HepG2 (cell line): Measurements from ENCODE around the gene DSN1. TPM values are rescaled to one million over a fixed set of nuclear protein-coding genes. Genes with fewer than 3 reads are reported as not detected.
A peak's percentile ranks its signal among the peaks of the same experiment; 100 is the strongest.

Experiments used
- FOXO1 ChIP-seq: sonication (generic); formaldehyde crosslinking; IDR thresholded peaks from 2 replicates; pipeline ENCODE4 v1.4.0; 2020; ENCODE audit warnings: missing genetic modification reagents
- KMT2B ChIP-seq: IDR thresholded peaks from 2 replicates; pipeline ENCODE4 v1.6.1; 2016; ENCODE audit warnings: missing genetic modification reagents, missing compliant biosample characterization
- MAZ ChIP-seq, 2 experiments: sonication (generic) in 1 of 2; formaldehyde crosslinking in 1 of 2; IDR thresholded peaks; 2 replicates each; pipeline versions ENCODE4 v1.5.0 to v1.6.1; 2012 to 2020; ENCODE audit warnings: low read depth in 2 of 2, mild to moderate bottlenecking in 2 of 2, borderline replicate concordance in 1 of 2, improper control_type of control experiment in 1 of 2, low read length in 1 of 2, missing genetic modification reagents in 1 of 2, moderate library complexity in 1 of 2
- NFIB ChIP-seq: sonication (generic); formaldehyde crosslinking; IDR thresholded peaks from 2 replicates; pipeline ENCODE4 v1.9.0; 2021; ENCODE audit warnings: missing genetic modification reagents, mild to moderate bottlenecking, borderline replicate concordance
- RAD51 ChIP-seq: fragments of 450-650 bp; IDR thresholded peaks from 2 replicates; pipeline ENCODE4 v1.6.1; 2016; ENCODE audit warnings: borderline replicate concordance
- ZBTB38 ChIP-seq: sonication (generic); formaldehyde crosslinking; IDR thresholded peaks from 2 replicates; pipeline ENCODE4 v1.5.1; 2020; ENCODE audit warnings: mild to moderate bottlenecking, missing genetic modification reagents
- ZNF678 ChIP-seq: sonication (generic); formaldehyde crosslinking; IDR thresholded peaks from 2 replicates; pipeline ENCODE4 v1.4.0; 2020; ENCODE audit warnings: mild to moderate bottlenecking, missing genetic modification reagents
- ZNF761 ChIP-seq: sonication (generic); formaldehyde crosslinking; conservative IDR thresholded peaks from 2 replicates; pipeline ENCODE4 v1.4.0; 2020; ENCODE audit warnings: mild to moderate bottlenecking, missing genetic modification reagents
- polyA plus RNA-seq, 8 experiments: library from polyadenylated mRNA; depleted of rRNA in 3 of 8; stranded (reverse) in 7 of 8; unstranded in 1 of 8; fragments of >200 nt; fragmentation: Illumina TruSeq in 4 of 8; extraction: Trizol in 4 of 8; gene quantifications; 2 replicates each; pipeline versions ENCODE4 v1.2.1 to v1.2.3, GENCODE V29; 2011 to 2016; ENCODE audit warnings: low read depth in 4 of 8, missing spikeins in 1 of 8, mixed read lengths in 1 of 8; ENCODE audit not compliant: insufficient read depth in 1 of 8
- total RNA-seq, 5 experiments: library from RNA; depleted of rRNA; stranded (reverse); fragments of >200 nt; fragmentation: Illumina TruSeq; extraction: Trizol; gene quantifications; 2 replicates each; pipeline ENCODE4 v1.2.3, GENCODE V29; 2016; ENCODE audit warnings: low read depth in 1 of 5
- TF ChIP-seq, protein P1 (sequence below): sonication (generic); formaldehyde crosslinking; IDR thresholded peaks from 2 replicates; pipeline ENCODE4 v1.5.1; 2020; ENCODE audit warnings: missing genetic modification reagents, mild to moderate bottlenecking, borderline replicate concordance
- TF ChIP-seq, protein P2 (sequence below): sonication (generic); formaldehyde crosslinking; IDR thresholded peaks from 2 replicates; pipeline ENCODE4 v1.4.0; 2020; ENCODE audit warnings: missing genetic modification reagents
- TF ChIP-seq, protein P3 (sequence below): sonication (generic); formaldehyde crosslinking; IDR thresholded peaks from 2 replicates; pipeline ENCODE4 v1.5.0; 2020; ENCODE audit warnings: missing genetic modification reagents
- TF ChIP-seq, protein P4 (sequence below): sonication (generic); formaldehyde crosslinking; IDR thresholded peaks from 2 replicates; pipeline ENCODE4 v1.9.0; 2021; ENCODE audit warnings: mild to moderate bottlenecking, missing genetic modification reagents
- TF ChIP-seq, protein P5 (sequence below): sonication (generic); formaldehyde crosslinking; conservative IDR thresholded peaks from 2 replicates; pipeline ENCODE4 v1.8.1; 2023; ENCODE audit warnings: missing genetic modification reagents
- TF ChIP-seq, protein P6 (sequence below): sonication (generic); formaldehyde crosslinking; IDR thresholded peaks from 2 replicates; pipeline ENCODE4 v1.8.0; 2022; ENCODE audit warnings: mild to moderate bottlenecking, missing genetic modification reagents, moderate library complexity

DSN1 gene
- total and polyA plus RNA-seq, 2 of the 13 experiments (the other 11 are each of a cell fraction or from before 2014, with no cell fraction given): 18.7 to 53.7 TPM

DNA sequence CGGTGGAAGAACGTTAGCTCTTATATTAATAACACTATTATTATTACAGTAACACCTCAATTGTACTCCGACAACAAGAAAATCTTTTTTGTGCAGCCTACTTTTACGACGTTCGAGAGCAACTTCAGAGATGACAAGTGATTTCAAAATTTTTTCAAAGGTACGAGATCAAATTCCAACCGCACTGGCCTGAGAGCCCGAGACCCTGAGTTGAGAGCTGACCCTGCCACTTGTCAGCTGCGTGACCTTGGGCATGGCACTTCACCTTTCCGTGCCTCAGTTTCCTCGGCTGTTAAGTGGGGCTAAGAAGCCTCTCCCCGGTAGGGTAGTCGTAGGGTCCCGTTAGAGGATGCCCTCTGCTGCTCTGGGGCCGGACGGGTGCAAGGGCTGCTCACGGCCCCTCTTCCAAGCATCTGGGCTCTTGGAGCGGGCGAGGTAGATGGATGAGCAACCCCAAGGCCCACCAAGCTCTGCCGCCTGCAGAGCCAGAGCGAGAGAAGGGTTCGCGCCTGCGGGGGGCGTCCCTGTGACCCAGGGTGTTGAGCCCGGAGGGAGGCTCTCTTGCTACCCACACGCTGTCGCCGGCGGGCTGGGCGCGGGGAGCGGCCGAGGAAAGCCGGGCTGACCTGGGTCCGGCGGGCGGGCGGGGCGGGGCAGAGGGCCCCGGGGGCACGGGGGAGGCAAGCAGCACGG lies 28.2 kb downstream of the DSN1 start (continued):
- TF ChIP-seq, protein P1, sequence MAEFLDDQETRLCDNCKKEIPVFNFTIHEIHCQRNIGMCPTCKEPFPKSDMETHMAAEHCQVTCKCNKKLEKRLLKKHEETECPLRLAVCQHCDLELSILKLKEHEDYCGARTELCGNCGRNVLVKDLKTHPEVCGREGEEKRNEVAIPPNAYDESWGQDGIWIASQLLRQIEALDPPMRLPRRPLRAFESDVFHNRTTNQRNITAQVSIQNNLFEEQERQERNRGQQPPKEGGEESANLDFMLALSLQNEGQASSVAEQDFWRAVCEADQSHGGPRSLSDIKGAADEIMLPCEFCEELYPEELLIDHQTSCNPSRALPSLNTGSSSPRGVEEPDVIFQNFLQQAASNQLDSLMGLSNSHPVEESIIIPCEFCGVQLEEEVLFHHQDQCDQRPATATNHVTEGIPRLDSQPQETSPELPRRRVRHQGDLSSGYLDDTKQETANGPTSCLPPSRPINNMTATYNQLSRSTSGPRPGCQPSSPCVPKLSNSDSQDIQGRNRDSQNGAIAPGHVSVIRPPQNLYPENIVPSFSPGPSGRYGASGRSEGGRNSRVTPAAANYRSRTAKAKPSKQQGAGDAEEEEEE (CRISPR knock-in tag): no peak
- TF ChIP-seq, protein P2, sequence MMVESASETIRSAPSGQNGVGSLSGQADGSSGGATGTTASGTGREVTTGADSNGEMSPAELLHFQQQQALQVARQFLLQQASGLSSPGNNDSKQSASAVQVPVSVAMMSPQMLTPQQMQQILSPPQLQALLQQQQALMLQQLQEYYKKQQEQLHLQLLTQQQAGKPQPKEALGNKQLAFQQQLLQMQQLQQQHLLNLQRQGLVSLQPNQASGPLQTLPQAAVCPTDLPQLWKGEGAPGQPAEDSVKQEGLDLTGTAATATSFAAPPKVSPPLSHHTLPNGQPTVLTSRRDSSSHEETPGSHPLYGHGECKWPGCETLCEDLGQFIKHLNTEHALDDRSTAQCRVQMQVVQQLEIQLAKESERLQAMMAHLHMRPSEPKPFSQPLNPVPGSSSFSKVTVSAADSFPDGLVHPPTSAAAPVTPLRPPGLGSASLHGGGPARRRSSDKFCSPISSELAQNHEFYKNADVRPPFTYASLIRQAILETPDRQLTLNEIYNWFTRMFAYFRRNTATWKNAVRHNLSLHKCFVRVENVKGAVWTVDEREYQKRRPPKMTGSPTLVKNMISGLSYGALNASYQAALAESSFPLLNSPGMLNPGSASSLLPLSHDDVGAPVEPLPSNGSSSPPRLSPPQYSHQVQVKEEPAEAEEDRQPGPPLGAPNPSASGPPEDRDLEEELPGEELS (CRISPR knock-in tag): no peak; the same call in 1 of the 2 replicates
- TF ChIP-seq ZNF678 (CRISPR knock-in tag) (no peak; the same call in 1 of the 2 replicates), FOXO1 (no peak), KMT2B (CRISPR knock-in tag) (no peak; the same call in 1 of the 2 replicates), ZBTB38 (peak; percentile 47; the same call in 1 of the 2 replicates), MAZ (IDR thresholded peaks at IDR 0.05; ENCODE audit: borderline replicate concordance, low read depth, low read length) (no peak), MAZ (CRISPR knock-in tag; IDR thresholded peaks at IDR 0.05; ENCODE audit: low read depth) (peak; percentile 8; the same call in 1 of the 2 replicates), RAD51 (no peak), NFIB (CRISPR knock-in tag) (no peak), ZNF761 (CRISPR knock-in tag) (0 out of 2 replicates have a peak, but pooled peaks have one; percentile 78)
- TF ChIP-seq, protein P3, sequence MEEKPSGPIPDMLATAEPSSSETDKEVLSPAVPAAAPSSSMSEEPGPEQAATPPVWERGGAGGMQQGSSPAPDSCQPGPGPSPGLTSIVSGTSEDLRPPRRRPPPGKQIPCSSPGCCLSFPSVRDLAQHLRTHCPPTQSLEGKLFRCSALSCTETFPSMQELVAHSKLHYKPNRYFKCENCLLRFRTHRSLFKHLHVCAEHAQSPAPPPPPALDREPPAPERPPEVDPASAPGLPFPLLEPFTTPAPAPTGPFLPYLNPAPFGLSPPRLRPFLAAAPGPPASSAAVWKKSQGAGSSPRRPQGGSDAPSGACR (CRISPR knock-in tag): no peak
- TF ChIP-seq, protein P4, sequence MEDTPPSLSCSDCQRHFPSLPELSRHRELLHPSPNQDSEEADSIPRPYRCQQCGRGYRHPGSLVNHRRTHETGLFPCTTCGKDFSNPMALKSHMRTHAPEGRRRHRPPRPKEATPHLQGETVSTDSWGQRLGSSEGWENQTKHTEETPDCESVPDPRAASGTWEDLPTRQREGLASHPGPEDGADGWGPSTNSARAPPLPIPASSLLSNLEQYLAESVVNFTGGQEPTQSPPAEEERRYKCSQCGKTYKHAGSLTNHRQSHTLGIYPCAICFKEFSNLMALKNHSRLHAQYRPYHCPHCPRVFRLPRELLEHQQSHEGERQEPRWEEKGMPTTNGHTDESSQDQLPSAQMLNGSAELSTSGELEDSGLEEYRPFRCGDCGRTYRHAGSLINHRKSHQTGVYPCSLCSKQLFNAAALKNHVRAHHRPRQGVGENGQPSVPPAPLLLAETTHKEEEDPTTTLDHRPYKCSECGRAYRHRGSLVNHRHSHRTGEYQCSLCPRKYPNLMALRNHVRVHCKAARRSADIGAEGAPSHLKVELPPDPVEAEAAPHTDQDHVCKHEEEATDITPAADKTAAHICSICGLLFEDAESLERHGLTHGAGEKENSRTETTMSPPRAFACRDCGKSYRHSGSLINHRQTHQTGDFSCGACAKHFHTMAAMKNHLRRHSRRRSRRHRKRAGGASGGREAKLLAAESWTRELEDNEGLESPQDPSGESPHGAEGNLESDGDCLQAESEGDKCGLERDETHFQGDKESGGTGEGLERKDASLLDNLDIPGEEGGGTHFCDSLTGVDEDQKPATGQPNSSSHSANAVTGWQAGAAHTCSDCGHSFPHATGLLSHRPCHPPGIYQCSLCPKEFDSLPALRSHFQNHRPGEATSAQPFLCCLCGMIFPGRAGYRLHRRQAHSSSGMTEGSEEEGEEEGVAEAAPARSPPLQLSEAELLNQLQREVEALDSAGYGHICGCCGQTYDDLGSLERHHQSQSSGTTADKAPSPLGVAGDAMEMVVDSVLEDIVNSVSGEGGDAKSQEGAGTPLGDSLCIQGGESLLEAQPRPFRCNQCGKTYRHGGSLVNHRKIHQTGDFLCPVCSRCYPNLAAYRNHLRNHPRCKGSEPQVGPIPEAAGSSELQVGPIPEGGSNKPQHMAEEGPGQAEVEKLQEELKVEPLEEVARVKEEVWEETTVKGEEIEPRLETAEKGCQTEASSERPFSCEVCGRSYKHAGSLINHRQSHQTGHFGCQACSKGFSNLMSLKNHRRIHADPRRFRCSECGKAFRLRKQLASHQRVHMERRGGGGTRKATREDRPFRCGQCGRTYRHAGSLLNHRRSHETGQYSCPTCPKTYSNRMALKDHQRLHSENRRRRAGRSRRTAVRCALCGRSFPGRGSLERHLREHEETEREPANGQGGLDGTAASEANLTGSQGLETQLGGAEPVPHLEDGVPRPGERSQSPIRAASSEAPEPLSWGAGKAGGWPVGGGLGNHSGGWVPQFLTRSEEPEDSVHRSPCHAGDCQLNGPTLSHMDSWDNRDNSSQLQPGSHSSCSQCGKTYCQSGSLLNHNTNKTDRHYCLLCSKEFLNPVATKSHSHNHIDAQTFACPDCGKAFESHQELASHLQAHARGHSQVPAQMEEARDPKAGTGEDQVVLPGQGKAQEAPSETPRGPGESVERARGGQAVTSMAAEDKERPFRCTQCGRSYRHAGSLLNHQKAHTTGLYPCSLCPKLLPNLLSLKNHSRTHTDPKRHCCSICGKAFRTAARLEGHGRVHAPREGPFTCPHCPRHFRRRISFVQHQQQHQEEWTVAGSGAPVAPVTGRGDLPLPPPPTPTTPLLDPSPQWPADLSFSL (CRISPR knock-in tag): no peak
- TF ChIP-seq, protein P5, sequence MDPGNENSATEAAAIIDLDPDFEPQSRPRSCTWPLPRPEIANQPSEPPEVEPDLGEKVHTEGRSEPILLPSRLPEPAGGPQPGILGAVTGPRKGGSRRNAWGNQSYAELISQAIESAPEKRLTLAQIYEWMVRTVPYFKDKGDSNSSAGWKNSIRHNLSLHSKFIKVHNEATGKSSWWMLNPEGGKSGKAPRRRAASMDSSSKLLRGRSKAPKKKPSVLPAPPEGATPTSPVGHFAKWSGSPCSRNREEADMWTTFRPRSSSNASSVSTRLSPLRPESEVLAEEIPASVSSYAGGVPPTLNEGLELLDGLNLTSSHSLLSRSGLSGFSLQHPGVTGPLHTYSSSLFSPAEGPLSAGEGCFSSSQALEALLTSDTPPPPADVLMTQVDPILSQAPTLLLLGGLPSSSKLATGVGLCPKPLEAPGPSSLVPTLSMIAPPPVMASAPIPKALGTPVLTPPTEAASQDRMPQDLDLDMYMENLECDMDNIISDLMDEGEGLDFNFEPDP (CRISPR knock-in tag): no peak
- TF ChIP-seq, protein P6, sequence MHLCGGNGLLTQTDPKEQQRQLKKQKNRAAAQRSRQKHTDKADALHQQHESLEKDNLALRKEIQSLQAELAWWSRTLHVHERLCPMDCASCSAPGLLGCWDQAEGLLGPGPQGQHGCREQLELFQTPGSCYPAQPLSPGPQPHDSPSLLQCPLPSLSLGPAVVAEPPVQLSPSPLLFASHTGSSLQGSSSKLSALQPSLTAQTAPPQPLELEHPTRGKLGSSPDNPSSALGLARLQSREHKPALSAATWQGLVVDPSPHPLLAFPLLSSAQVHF (CRISPR knock-in tag): no peak
